Upper lobe of left lung (tissue), 6 donors: ENCODE measurements around the gene CARD19. TPM values are rescaled to one million over a fixed set of nuclear protein-coding genes. Genes with fewer than 3 reads are reported as not detected.

Source experiments
- ATAC-seq, 2 donors: fragments of 200-7000 bp; cut with Tn5 transposase; one replicate each; pipeline ENCODE4 v1.9.1; 2022; ENCODE audit warnings: mild to moderate bottlenecking in 2 of 2, moderate library complexity in 2 of 2; ENCODE audit not compliant: low FRiP score in 2 of 2
- DNase-seq, 2 donors: peaks; one replicate each; pipeline ENCODE4 v3.0.0-alpha.2; 2019 to 2020
- H3K27ac ChIP-seq, 4 donors: fragments of 200-600 bp; sonication (generic); one replicate each; pipeline ENCODE4 v1.5.1; 2016 to 2019
- H3K27me3 ChIP-seq, 4 donors: fragments of 200-600 bp; sonication (generic); one replicate each; pipeline ENCODE4 v1.5.1; 2017 to 2019
- H3K36me3 ChIP-seq, 4 donors: fragments of 200-600 bp; sonication (generic); one replicate each; pipeline ENCODE4 v1.5.1; 2016 to 2019
- H3K4me1 ChIP-seq, 4 donors: fragments of 200-600 bp; sonication (generic); one replicate each; pipeline ENCODE4 v1.5.1; 2018 to 2019
- H3K4me3 ChIP-seq, 4 donors: fragments of 200-600 bp; sonication (generic); one replicate each; pipeline ENCODE4 v1.5.1; 2017 to 2019; ENCODE audit warnings: mild to moderate bottlenecking in 2 of 4, moderate library complexity in 1 of 4
- H3K9me3 ChIP-seq, 4 donors: fragments of 200-600 bp; sonication (generic); one replicate each; pipeline ENCODE4 v1.5.1; 2018 to 2019
- CTCF ChIP-seq, 6 experiments: fragments of 450-650 bp in 4 of 6; fragments of 200-600 bp in 2 of 6; sonication (generic) in 2 of 6; IDR thresholded peaks; one replicate each; pipeline ENCODE4 v1.5.1; 2016 to 2019; ENCODE audit warnings: antibody characterized with exemption in 6 of 6
- EP300 ChIP-seq, 4 donors: sonication (generic); formaldehyde crosslinking; IDR thresholded peaks; one replicate each; pipeline ENCODE4 v1.5.1; 2017; ENCODE audit warnings: antibody characterized with exemption in 4 of 4, control low read depth in 2 of 4
- POLR2A ChIP-seq, 4 donors: fragments of 450-650 bp; IDR thresholded peaks; one replicate each; pipeline ENCODE4 v1.5.1; 2016 to 2017; ENCODE audit warnings: antibody characterized with exemption in 4 of 4, mild to moderate bottlenecking in 2 of 4
- POLR2AphosphoS5 ChIP-seq, 2 donors: sonication (generic); formaldehyde crosslinking; IDR thresholded peaks; one replicate each; pipeline ENCODE4 v1.5.1; 2017; ENCODE audit warnings: antibody characterized with exemption in 2 of 2
- WGBS, 2 donors: methylation state at CpG; one replicate each; pipeline ENCODE4 v1.1.5; 2017 to 2018; 5-methylcytosine and 5-hydroxymethylcytosine counted together
- total RNA-seq, 6 donors: library from RNA; depleted of rRNA in 4 of 6; stranded (reverse); fragments of >200 nt in 4 of 6; gene quantifications; one replicate each; pipeline versions ENCODE4 v1.1.0 to v1.2.1, GENCODE V29; 2016 to 2021
- donor health status: DM: no; HTN: no; CAD: no; lungs with moderate emphysema.
- donor health status: DM: no; HTN: yes; CAD: no; lungs with severe emphysema.

Gene CARD19
- total RNA-seq, 6 donors from 2014 or later: 34.7 to 92.3 (median 41.7) TPM

GRCh38 chr9:93064392-93065134 lies 31.5 kb upstream of the CARD19 start:
- no peak overlapping the region for H3K4me3 ChIP-seq
- no peak for TF ChIP-seq CTCF (IDR thresholded peaks at IDR 0.05)
- TF ChIP-seq POLR2AphosphoS5 (IDR thresholded peaks at IDR 0.05): peak in 1 of 2 donors; percentile 12
- no peak for TF ChIP-seq POLR2A (IDR thresholded peaks at IDR 0.05)
- H3K36me3 ChIP-seq: no peaks in the 10 kb centered on the region
- peak overlapping the region in 1 of 4 donors; percentile 48 for H3K27ac ChIP-seq
- DNase-seq (peak in 1 of 2 donors; percentile 65), ATAC-seq (peak; percentile 52 to 70)
- H3K4me1 ChIP-seq: peaks cover 2 to 21% (median 16%) of the 10 kb centered on the region in 4 donors
- H3K27me3 ChIP-seq: no peaks in the 10 kb centered on the region
- 52 to 64% methylated on average over 7 to 12 of the region's 12 CpGs for WGBS, 2 donors
- H3K9me3 ChIP-seq: no peaks in the 10 kb centered on the region

- Histone ChIP-seq H3K4me3 (no peak overlapping the region), H3K36me3 (no peaks in the 10 kb centered on the region), H3K27ac (no peak overlapping the region), H3K27me3 (no peaks in the 10 kb centered on the region), H3K9me3 (no peaks in the 10 kb centered on the region), H3K4me1 (peaks cover 0 to 15% (median 9%) of the 10 kb centered on the region in 4 donors)
- no peak for DNase-seq
- peak in 1 of 2 donors; percentile 24 for ATAC-seq
- TF ChIP-seq EP300 (IDR thresholded peaks at IDR 0.05) (no peak), POLR2AphosphoS5 (IDR thresholded peaks at IDR 0.05) (no peak), POLR2A (IDR thresholded peaks at IDR 0.05) (no peak), CTCF (IDR thresholded peaks at IDR 0.05) (no peak)
- 60 to 77% methylated on average over 11 to 15 of the region's 15 CpGs for WGBS, 2 donors
These were observed 30.8 kb upstream of the CARD19 start for GRCh38 chr9:93065135-93065720.

- Histone ChIP-seq H3K4me1 (peaks cover 0 to 6% (median 1%) of the 10 kb centered on the region in 4 donors), H3K4me3 (no peak overlapping the region), H3K9me3 (no peaks in the 10 kb centered on the region), H3K36me3 (no peaks in the 10 kb centered on the region), H3K27me3 (no peaks in the 10 kb centered on the region), H3K27ac (no peak overlapping the region)
- WGBS, 2 donors: 75 to 88% methylated on average over 3 of the region's 3 CpGs
- TF ChIP-seq POLR2A (IDR thresholded peaks at IDR 0.05) (no peak), EP300 (IDR thresholded peaks at IDR 0.05) (no peak), CTCF (IDR thresholded peaks at IDR 0.05) (no peak), POLR2AphosphoS5 (IDR thresholded peaks at IDR 0.05) (no peak)
- ATAC-seq: no peak
- no peak for DNase-seq
These were observed 28.9 kb upstream of the CARD19 start for GRCh38 chr9:93066978-93067603.

GRCh38 chr9:93068956-93069355 lies 27.1 kb upstream of the CARD19 start:
- H3K4me1 ChIP-seq: peaks cover 0 to 3% (median 1%) of the 10 kb centered on the region in 4 donors
- no peak overlapping the region for H3K4me3 ChIP-seq
- H3K27me3 ChIP-seq: no peaks in the 10 kb centered on the region
- TF ChIP-seq POLR2AphosphoS5 (IDR thresholded peaks at IDR 0.05) (no peak), POLR2A (IDR thresholded peaks at IDR 0.05) (no peak), EP300 (IDR thresholded peaks at IDR 0.05) (no peak), CTCF (IDR thresholded peaks at IDR 0.05) (no peak)
- H3K36me3 ChIP-seq: no peaks in the 10 kb centered on the region
- DNase-seq (no peak), ATAC-seq (no peak)
- 86 to 91% methylated on average over 4 of the region's 4 CpGs for WGBS, 2 donors
- H3K27ac ChIP-seq: no peak overlapping the region
- no peaks in the 10 kb centered on the region for H3K9me3 ChIP-seq
